CD4-positive, CD25-positive, alpha-beta regulatory T cell (primary cell): ENCODE measurements around the gene ERAS. TPM values are rescaled to one million over a fixed set of nuclear protein-coding genes. Genes with fewer than 3 reads are reported as not detected.

Experiments
- ATAC-seq, 2 donors: fragments of 150-1000 bp; cut with Tn5 transposase; one replicate each; pipeline ENCODE4 v1.10.0; 2021; ENCODE audit warnings: low read depth in 2 of 2, moderate number of reproducible peaks in 2 of 2, moderate library complexity in 1 of 2
- DNase-seq, 3 donors: peaks; one replicate each; pipeline versions ENCODE4 v3.0.0 to v3.0.0-alpha.2; 2012 to 2022; ENCODE audit warnings: mixed read lengths in 1 of 3
- H3K27ac ChIP-seq: one replicate; pipeline ENCODE4 v1.7.0; 2013; ENCODE audit warnings: mild to moderate bottlenecking, low read length; ENCODE audit not compliant: insufficient read depth, poor library complexity, severe bottlenecking
- H3K27me3 ChIP-seq: one replicate; pipeline ENCODE4 v1.7.0; 2013; ENCODE audit warnings: low read length; ENCODE audit not compliant: control insufficient read depth, insufficient read depth
- H3K36me3 ChIP-seq: one replicate; pipeline ENCODE4 v1.7.0; 2013; ENCODE audit warnings: mild to moderate bottlenecking, low read length, moderate library complexity; ENCODE audit not compliant: control insufficient read depth, insufficient read depth
- H3K4me1 ChIP-seq: 2 replicates; pipeline ENCODE4 v1.7.0; 2013; ENCODE audit warnings: mild to moderate bottlenecking, low read length; ENCODE audit not compliant: insufficient read depth, control insufficient read depth, poor library complexity, severe bottlenecking
- H3K4me3 ChIP-seq: one replicate; pipeline ENCODE4 v1.7.0; 2013; ENCODE audit warnings: low read depth, mild to moderate bottlenecking, low read length, moderate library complexity
- H3K9me3 ChIP-seq, 2 experiments: 1 replicate in 1 of 2; 2 replicates in 1 of 2; pipeline ENCODE4 v1.7.0; 2013; ENCODE audit warnings: low read length in 2 of 2, mild to moderate bottlenecking in 1 of 2, moderate library complexity in 1 of 2; ENCODE audit not compliant: control insufficient read depth in 2 of 2
- H3K27ac Mint-ChIP-seq, 3 donors: one replicate each; pipeline ENCODE4 v1.8.0; 2020 to 2022; ENCODE audit warnings: mild to moderate bottlenecking in 3 of 3, mixed read lengths in 3 of 3, moderate library complexity in 2 of 3
- H3K27me3 Mint-ChIP-seq: one replicate; pipeline ENCODE4 v1.8.0; 2022; ENCODE audit warnings: mild to moderate bottlenecking, mixed read lengths
- H3K36me3 Mint-ChIP-seq: one replicate; pipeline ENCODE4 v1.8.0; 2020; ENCODE audit warnings: mixed read lengths
- H3K4me1 Mint-ChIP-seq, 4 donors: one replicate each; pipeline ENCODE4 v1.8.0; 2020 to 2022; ENCODE audit warnings: mixed read lengths in 4 of 4, mild to moderate bottlenecking in 1 of 4
- H3K4me3 Mint-ChIP-seq, 4 donors: one replicate each; pipeline ENCODE4 v1.8.0; 2020 to 2022; ENCODE audit warnings: mild to moderate bottlenecking in 4 of 4, mixed read lengths in 4 of 4, moderate library complexity in 3 of 4
- H3K9me3 Mint-ChIP-seq, 7 donors: one replicate each; pipeline ENCODE4 v1.8.0; 2020 to 2022; ENCODE audit warnings: mixed read lengths in 7 of 7, mild to moderate bottlenecking in 3 of 7, moderate library complexity in 2 of 7
- polyA plus RNA-seq, 4 donors: library from polyadenylated mRNA; unstranded; fragments of 300-500 nt; fragmentation: Illumina TruSeq; gene quantifications; one replicate each; pipeline ENCODE4 v1.2.3, GENCODE V29; 2021
- total RNA-seq: library from RNA; stranded (reverse); gene quantifications from one replicate; pipeline ENCODE4 v1.2.3, GENCODE V29; 2022

The ERAS gene
- total and polyA plus RNA-seq, 5 donors from 2014 or later = not detected

- peaks cover 5% of the 10 kb centered on the region for H3K36me3 Mint-ChIP-seq
- Histone ChIP-seq H3K4me1 (no peaks in the 10 kb centered on the region), H3K27me3 (no peaks in the 10 kb centered on the region), H3K4me3 (peak within 1 kb of the TSS; percentile 85), H3K9me3 (no peaks in the 10 kb centered on the region), H3K27ac (peak within 1 kb of the TSS; percentile 93), H3K36me3 (no peaks in the 10 kb centered on the region)
- H3K27me3 Mint-ChIP-seq = no peaks in the 10 kb centered on the region
- H3K4me3 Mint-ChIP-seq = peak within 1 kb of the TSS; percentile 91 to 98 (median 95)
- H3K27ac Mint-ChIP-seq = peak within 1 kb of the TSS; percentile 98 to 99 (median 99)
- peak; percentile 92 to 98 (median 95) for DNase-seq
- ATAC-seq = peak; percentile 87 to 89
- no peaks in the 10 kb centered on the region for H3K9me3 Mint-ChIP-seq
- peaks cover 3 to 11% (median 7%) of the 10 kb centered on the region in 4 donors for H3K4me1 Mint-ChIP-seq
Measured at GRCh38 chrX:48801280-48802088, 24.8 kb upstream of the ERAS start, which contains the start of gene HDAC6. HDAC6 (plus strand) TSS chrX:48802067; CDS start chrX:48802693, 626 bp downstream.

GRCh38 chrX:48802089-48802904, 24.0 kb upstream of the ERAS start:
- H3K9me3 ChIP-seq = no peaks in the 10 kb centered on the region
- H3K4me1 ChIP-seq = no peaks in the 10 kb centered on the region
- Mint-ChIP-seq H3K27ac (peak overlapping the region; percentile 98 to 99 (median 99)), H3K27me3 (no peaks in the 10 kb centered on the region), H3K36me3 (peaks cover 5% of the 10 kb centered on the region), H3K9me3 (no peaks in the 10 kb centered on the region), H3K4me1 (peaks cover 3 to 11% (median 7%) of the 10 kb centered on the region in 4 donors), H3K4me3 (peak overlapping the region; percentile 91 to 98 (median 95))
- H3K36me3 ChIP-seq = no peaks in the 10 kb centered on the region
- DNase-seq (peak in 2 of 3 donors; percentile 64 to 75), ATAC-seq (no peak)
- peak overlapping the region; percentile 61 for H3K4me3 ChIP-seq
- no peaks in the 10 kb centered on the region for H3K27me3 ChIP-seq
- H3K27ac ChIP-seq = peak overlapping the region; percentile 93

- Mint-ChIP-seq H3K9me3 (no peaks in the 10 kb centered on the region), H3K4me1 (peaks cover 3 to 11% (median 7%) of the 10 kb centered on the region in 4 donors), H3K27ac (peak overlapping the region; percentile 8 to 99 (median 32)), H3K4me3 (peak overlapping the region; percentile 82 to 98 (median 94)), H3K27me3 (no peaks in the 10 kb centered on the region), H3K36me3 (peaks cover 5% of the 10 kb centered on the region)
- Histone ChIP-seq H3K36me3 (no peaks in the 10 kb centered on the region), H3K4me3 (peak overlapping the region; percentile 61), H3K27ac (peak overlapping the region; percentile 93), H3K27me3 (no peaks in the 10 kb centered on the region), H3K9me3 (no peaks in the 10 kb centered on the region), H3K4me1 (no peaks in the 10 kb centered on the region)
- ATAC-seq (no peak), DNase-seq (no peak)
Measured at GRCh38 chrX:48802905-48803200, 23.5 kb upstream of the ERAS start.

GRCh38 chrX:48806081-48806480, 20.2 kb upstream of the ERAS start:
- H3K36me3 Mint-ChIP-seq = peaks cover 5% of the 10 kb centered on the region
- Histone ChIP-seq H3K27ac (no peak overlapping the region), H3K36me3 (no peaks in the 10 kb centered on the region), H3K4me1 (no peaks in the 10 kb centered on the region), H3K9me3 (no peaks in the 10 kb centered on the region), H3K4me3 (no peak overlapping the region), H3K27me3 (no peaks in the 10 kb centered on the region)
- H3K9me3 Mint-ChIP-seq = no peaks in the 10 kb centered on the region
- no peak for ATAC-seq
- H3K27me3 Mint-ChIP-seq = no peaks in the 10 kb centered on the region
- H3K4me1 Mint-ChIP-seq = peaks cover 0 to 7% (median 5%) of the 10 kb centered on the region in 4 donors
- no peak overlapping the region for H3K4me3 Mint-ChIP-seq
- peak overlapping the region in 1 of 3 donors; percentile 14 for H3K27ac Mint-ChIP-seq
- DNase-seq = peak in 1 of 3 donors; percentile 10

- Histone ChIP-seq H3K36me3 (no peaks in the 10 kb centered on the region), H3K4me3 (no peak overlapping the region), H3K9me3 (no peaks in the 10 kb centered on the region), H3K27ac (no peak overlapping the region), H3K27me3 (no peaks in the 10 kb centered on the region), H3K4me1 (no peaks in the 10 kb centered on the region)
- Mint-ChIP-seq H3K9me3 (no peaks in the 10 kb centered on the region), H3K4me1 (no peaks in the 10 kb centered on the region), H3K27ac (no peak overlapping the region), H3K36me3 (no peaks in the 10 kb centered on the region), H3K27me3 (no peaks in the 10 kb centered on the region), H3K4me3 (no peak overlapping the region)
- ATAC-seq (no peak), DNase-seq (no peak)
Measured at GRCh38 chrX:48813644-48814043, 12.7 kb upstream of the ERAS start.

GRCh38 chrX:48814722-48815121, 11.6 kb upstream of the ERAS start:
- Histone ChIP-seq H3K27me3 (no peaks in the 10 kb centered on the region), H3K4me3 (no peak overlapping the region), H3K27ac (no peak overlapping the region), H3K4me1 (no peaks in the 10 kb centered on the region), H3K36me3 (no peaks in the 10 kb centered on the region), H3K9me3 (no peaks in the 10 kb centered on the region)
- Mint-ChIP-seq H3K27ac (no peak overlapping the region), H3K27me3 (no peaks in the 10 kb centered on the region), H3K4me3 (no peak overlapping the region), H3K9me3 (no peaks in the 10 kb centered on the region), H3K36me3 (no peaks in the 10 kb centered on the region), H3K4me1 (no peaks in the 10 kb centered on the region)
- ATAC-seq (no peak), DNase-seq (no peak)

- DNase-seq (no peak), ATAC-seq (no peak)
- no peak overlapping the region for H3K4me3 ChIP-seq
- no peaks in the 10 kb centered on the region for H3K4me1 Mint-ChIP-seq
- H3K9me3 Mint-ChIP-seq = no peaks in the 10 kb centered on the region
- H3K36me3 Mint-ChIP-seq = no peaks in the 10 kb centered on the region
- H3K27ac Mint-ChIP-seq = no peak overlapping the region
- H3K36me3 ChIP-seq = no peaks in the 10 kb centered on the region
- no peaks in the 10 kb centered on the region for H3K4me1 ChIP-seq
- H3K9me3 ChIP-seq = no peaks in the 10 kb centered on the region
- no peak overlapping the region for H3K27ac ChIP-seq
- no peaks in the 10 kb centered on the region for H3K27me3 ChIP-seq
- no peaks in the 10 kb centered on the region for H3K27me3 Mint-ChIP-seq
- no peak overlapping the region for H3K4me3 Mint-ChIP-seq
Measured at GRCh38 chrX:48815266-48815665, 11.0 kb upstream of the ERAS start.
